Activated CD4-positive, alpha-beta T cell treated with anti-CD3 and anti-CD28 coated beads, Interleukin-2, amount 50 U/mL, for 1 hour (primary cell): ENCODE results near the gene HNRNPLL.
"Not testable (repeated sequence)": the region's sequence is repeated elsewhere in the genome, so short reads cannot be mapped to it uniquely, and the experiment has no call there.

Experiments
- DNase-seq: peaks from one replicate; pipeline ENCODE4 v3.0.0-alpha.2; 2020

Gene HNRNPLL

DNA sequence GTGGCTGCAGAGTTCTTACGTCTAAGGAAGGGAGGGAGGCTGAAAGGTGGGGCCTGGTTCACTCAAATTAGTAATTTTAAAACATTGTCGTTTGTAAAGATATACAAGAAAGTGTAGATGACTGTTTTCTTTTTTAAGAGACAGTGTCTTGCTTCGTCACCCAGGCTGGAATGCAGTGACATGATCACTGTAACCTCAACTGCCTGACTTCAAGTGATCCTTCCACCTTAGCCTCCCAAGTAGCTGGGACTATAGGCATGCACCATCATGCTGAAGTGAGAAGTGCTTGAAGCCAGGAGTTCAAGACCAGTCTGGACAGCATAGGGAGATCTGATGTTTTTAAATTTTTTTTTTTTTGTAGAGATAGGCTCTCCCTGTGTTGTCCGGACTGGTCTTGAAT, 52.9 kb downstream of the HNRNPLL start:
- no peak for DNase-seq

DNA sequence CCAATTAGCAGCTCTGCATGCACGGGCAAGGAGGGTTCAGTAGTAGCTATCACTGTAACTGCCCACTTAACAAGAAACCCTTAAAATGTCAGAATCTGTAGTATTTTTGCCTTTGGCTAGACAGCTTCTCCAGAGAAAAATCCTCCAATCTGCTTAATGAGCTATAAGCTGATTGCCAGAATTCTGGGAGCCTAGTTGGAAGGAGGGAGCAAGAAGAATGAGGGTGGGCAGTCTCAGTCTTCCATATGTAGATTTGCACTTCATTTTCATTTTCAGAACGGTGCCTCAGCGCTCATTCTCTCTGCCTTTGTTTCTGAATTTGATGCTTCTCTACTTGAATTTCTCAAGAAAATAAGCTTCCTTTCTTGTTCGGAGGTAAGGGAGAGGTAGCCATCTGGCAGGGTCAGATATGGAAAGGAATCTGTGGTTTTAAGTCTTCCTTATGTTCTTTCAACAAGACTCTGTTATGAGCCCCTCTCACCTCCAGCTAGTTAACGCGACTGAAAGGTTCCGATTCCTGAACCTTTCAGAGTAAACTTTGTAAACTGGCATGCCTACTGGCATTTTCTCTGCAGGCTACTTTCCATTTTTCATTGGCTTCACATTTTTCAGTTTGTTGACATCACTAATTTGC, 53.5 kb downstream of the HNRNPLL start:
- DNase-seq: no peak

DNA sequence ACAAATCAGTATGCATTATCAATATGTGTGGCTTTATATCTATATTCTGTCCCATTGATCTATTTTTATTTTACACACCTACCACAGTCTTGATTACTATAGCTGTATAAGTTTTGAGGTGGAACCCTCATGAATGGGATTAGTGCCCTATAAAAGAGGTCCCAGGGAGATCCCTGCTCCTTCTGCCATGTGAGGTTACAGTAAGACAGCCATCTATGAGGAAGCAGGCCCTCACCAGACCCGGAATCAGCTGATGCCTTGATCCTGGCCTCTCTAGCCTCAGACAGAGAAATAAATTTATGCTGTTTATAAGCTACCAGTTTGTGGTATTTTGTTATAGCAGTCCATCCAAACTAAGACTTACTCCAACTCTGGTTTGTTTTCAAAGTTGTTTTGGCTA, 54.9 kb downstream of the HNRNPLL start:
- no peak for DNase-seq

DNA sequence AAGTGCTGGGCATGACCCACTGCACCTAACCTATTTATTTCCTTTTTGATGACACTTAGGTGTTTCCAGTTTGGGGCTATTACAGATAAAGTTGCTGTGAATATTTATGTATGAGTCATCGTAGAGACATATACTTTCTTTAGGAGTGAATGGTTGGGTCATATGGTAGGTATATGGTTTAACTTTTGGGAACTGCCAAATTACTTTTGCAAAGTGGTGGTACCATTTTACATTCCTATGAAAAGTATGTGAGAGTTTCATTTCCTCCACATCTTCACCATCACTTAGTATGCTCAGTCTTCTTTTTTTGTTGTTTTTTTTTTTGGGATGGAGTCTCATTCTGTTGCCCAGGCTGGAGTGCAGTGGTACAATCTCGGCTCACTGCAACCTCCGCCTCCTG, 56.1 kb downstream of the HNRNPLL start:
- no peak for DNase-seq

DNA sequence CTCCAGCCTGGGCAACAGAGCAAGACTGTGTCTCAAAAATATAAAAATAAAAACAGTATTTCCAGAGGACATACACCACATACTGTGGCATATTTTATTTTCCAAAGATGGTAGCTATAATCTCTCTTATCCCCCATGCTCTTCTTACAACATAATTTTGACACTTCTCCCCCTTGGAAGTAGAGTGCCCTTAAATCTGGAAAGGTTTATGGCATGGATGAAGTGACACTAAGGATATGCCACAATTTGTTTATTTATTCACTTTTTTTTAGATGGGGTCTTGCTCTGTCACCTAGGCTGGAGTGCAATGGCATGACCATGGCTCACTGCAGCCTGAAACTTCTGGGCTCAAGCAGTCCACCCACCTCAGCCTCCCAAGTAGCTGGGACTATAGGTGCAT, 56.7 kb downstream of the HNRNPLL start:
- DNase-seq: no peak

DNA sequence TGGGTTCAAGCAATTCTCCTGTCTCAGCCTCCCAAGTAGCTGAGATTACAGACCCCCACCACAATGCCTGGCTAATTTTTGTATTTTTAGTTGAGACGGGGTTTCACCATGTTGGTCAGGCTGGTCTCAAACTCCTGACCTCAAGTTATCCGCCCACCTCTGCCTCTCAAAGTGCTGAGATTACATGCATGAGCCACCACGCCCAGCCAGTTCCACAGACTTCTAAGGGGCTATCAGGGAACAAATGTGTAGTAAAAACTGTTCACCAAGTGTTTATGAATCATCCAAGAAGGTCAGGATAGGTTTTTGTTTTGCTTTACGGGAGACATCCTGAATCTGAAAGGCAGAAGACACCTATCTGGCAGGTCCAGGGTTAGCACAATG, 60.5 kb downstream of the HNRNPLL start:
- DNase-seq: not testable (repeated sequence)

DNA sequence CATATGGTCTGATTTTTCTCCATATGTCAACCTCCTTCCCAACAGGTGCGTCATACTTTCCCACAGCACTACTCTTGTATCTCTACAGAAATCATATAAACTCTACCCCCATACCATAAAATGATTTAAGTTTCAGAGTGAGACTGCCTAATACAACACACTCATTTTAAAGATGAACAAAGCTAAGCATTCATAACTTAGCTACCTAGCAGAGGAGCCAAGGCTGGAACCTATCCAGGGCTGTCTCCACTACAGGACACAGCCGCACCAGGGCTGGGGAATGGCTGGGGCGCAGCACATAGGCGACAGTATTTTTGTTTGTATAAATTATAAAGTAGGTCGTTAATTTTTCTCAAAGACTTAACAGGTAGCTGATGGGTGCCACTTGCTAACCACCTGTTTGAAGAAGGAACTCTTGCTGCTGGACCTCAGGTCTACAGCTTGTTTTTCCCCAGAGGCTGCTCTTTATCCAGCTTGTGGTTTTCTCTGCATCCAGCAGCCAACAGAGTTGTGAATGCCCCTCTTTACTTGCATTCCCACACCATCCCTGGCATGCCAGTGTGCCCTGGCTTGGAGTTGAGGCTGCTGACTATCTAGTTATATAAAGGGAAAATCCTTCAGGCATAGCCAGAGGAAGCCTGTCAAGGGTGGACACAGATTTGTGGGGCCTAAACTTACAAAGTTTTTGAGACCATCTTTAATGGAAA, 62.0 kb downstream of the HNRNPLL start:
- no peak for DNase-seq

DNA sequence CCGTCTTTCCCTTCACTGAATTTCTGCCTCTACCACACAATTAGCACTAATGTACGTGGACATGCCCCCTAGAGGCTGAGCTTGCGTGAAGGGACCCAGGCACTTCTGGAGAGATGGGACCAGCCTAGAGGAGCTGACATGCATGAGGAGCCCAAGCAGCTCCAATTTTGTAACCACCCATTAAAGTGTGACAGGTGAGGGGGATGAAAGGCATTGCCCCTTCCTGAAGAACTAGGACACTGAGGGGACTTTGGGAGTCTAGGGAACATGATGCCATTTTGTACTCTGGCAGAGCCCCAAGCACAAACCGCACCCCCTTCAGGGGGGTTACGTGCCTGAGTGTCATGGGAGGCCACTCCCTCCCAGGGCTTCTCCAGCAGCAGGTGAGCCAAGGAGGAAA, 63.6 kb downstream of the HNRNPLL start:
- DNase-seq: no peak

DNA sequence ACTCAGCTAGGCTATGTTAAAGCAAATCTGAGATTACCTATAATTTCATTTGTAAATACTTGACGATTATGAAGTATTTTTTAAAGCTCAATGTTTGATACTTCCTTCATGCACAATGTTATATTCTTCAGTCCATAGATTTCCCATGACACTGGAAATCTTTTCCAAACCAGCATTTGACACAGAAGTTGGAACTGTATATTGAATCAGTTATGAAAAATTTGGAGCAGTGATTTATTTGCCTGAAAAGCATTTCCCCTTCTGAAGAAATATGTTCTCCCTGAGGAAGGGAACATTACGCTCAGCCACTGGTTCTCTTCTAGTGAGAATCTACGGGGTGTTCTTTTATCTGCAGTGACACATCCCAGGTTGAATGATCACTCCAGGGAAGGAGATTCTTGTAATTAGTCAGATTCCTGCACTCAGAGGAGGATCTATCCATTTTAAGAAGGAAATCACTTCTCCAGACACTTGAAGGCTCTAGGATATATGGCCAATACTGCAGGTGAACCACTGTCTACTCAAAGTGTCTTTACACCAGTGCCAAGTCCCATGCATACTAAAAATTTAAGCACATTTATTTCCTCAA, 64.7 kb downstream of the HNRNPLL start:
- no peak for DNase-seq

DNA sequence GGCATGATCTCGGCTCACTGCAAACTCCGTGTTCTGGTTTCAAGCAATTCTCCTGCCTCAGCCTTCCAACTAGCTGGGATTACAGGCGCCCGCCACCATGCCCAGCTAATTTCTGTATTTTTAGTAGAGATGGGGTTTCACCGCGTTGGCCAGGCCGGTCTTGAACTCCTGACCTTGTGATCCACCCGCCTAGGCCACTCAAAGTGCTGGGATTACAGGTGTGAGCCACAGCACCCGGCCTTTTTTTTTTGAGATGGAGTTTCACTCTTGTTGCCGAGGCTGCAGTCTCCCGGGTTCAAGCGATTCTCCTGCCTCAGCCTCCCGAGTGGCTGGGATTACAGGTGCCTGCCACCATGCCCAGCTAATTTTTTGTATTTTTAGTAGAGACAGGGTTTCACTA, 65.4 kb downstream of the HNRNPLL start:
- not testable (repeated sequence) for DNase-seq

DNA sequence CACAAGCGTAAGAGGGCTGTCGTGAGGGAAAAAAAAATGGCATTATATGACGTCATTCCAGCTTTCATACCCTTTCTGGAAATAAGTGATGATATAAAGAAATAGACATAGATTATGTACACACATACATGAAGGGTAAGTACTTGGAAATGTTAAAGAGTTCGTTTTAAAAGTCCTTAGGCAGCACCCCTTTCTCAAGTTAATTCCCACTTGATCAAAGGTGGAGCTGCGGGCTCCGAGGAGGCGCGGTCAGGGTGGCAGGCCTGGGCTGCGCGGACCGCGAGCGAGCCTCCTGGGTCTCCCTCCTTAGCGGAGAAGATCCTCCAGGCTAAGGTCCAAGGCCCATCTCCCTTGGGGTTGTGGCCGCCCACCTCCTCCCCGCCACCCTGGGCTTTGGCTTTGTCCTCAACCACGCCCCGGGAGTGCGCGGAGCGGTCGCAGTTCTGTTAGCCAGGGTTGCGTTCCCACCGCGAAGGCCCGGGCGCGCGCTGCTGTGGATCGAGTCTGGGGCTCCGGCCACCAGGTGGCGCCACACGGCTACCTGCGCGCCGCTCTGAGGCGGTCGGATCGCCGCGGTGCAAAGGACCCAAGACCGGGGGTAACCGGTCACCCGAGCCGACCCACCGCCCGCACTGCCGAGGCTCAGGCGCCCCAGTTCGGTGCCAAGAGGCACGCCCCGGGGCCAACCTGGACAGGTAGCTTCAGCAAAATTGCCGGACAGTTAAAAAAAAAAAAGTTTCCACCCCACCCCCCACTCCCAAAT, 66.8 kb downstream of the HNRNPLL start:
- peak; percentile 81 for DNase-seq

DNA sequence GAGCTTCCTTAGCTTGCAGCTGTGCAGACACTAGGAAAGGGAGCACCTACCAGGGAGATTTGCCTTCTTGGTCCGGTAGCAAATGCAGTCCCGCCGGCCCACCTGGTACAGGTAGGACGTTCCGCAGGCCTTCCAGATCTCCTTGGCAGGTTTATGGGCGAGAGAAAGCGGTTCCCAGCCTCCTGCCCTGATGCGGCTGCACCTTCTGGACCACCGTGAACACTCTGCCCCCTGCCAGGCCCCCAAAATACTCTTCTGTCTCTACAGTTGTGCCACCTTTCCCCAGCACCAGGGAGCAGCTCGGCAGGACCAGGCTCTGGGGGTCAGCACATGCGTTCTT, 67.4 kb downstream of the HNRNPLL start:
- no peak for DNase-seq

DNA sequence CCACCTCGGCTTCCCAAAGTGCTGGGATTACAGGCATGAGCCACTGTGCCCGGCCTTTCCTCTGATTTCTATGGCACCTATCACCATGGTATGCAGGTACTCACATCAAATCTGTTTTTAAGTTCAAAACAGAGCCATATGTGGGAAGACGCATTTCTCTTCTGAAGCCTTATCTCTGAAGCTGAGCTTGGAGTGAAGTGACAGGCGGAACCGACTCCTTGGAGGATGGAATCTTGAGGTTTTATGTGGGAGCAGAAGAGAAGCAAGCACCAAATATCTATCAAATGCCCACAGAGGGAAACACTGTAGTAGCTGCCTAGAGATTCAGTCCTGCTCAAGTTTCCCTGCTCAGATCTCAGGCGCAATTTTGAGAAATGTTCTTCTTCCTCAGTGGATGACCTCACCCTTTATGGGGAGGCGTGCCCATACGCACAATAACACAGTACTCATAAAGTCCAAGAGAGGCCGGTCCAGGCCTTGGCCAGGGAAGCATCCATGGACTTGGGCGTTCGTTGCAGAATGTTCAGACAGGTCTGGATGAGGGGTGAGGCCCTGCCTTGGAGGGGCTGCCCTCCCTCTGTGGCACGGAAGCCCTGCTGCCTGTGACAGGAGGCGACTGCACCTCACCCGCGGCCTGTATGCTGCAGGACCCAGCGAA, 67.9 kb downstream of the HNRNPLL start:
- DNase-seq: no peak

DNA sequence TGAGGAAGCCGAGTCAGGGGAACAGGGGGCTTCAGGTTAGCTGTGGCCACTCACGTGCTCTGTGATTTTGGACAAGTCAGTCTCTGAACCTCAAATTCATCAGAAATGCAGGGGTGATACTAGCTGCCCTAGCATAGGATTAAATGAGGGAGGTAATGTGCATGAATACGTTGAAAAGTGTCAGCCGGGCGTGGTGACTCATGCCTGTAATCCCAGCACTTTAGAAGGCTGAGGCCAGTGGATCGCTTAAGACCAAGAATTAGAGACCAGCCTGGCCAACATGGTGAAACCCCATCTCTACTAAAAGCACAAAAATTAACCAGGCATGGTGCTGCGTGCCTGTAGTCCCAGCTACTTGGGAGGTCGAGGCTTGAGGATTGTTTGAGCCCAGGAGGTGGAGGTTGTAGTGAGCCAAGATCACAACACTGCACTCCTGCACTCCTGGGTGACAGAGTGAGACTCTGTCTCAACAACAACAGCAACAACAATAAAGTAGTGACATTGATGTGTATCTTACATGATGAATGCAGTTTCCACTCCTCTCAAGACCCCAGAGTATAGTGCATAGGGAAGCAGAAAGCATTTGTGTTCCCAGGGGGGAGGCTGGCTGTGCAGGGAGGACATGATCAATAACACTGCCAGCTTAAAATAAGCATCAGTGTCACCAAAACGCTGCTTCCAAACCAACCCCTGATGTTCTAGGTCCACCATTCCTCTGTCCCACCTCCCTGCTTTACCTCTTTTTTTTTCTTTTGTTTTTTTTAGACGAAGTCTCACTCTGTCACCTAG, 68.8 kb downstream of the HNRNPLL start:
- DNase-seq: no peak

DNA sequence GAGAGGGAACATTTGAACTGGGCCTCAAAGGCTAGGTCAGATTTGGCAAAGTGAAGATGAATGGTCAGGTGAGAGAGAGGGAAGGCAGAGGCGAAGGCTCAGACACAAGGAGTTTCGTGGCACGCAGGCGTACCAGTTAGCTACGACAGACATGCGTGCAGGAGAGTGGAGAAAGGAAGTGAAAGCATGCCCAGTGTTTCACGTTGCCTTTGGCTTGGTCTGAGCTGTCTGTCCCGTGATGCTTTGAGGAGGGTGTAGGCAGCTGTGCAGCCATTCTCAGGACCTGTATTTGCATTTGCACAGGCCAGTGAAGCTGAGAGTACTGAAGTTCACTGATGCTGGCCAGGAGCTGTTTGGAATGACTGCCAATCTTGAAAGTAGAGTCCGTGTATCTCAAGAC, 69.5 kb downstream of the HNRNPLL start:
- DNase-seq: no peak

DNA sequence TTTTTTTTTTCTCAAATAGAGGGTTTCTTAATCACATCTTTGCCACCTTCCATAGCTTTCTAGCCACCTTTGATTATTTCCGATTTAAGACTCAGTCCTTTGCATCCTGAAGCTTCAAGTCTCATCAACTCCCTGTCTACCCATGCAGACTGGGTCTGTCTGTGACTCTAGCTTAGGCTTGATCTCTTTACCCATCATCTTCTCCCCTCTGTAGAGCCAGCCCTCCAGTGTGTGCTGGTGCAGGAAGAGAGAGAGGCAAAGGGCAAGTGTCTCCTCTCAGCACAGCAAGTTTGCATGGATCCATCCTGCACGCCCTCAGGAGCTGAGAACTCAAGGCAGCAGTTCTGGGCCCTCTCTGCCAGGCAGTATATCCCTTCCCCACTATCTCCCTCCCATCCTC, 70.4 kb downstream of the HNRNPLL start:
- DNase-seq: no peak

DNA sequence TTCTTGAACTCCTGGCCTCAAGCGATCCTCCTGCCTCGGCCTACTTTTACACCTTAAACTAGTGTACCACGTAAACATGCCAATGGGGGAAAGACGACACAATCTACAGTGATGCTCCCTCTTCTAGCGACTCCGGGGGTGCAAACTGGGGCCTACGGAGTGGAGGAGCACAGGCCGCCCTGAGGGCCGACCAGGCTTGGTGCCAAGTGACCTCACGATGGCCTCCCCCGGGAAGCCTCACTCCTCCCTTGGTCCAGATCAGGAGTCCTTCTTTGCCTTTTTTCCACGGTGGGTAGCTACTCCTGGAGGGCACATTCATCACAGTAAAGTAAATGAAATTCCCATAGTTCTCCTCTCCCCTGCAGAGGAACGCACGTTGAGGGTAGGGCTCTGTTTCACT, 73.5 kb downstream of the HNRNPLL start:
- no peak for DNase-seq

DNA sequence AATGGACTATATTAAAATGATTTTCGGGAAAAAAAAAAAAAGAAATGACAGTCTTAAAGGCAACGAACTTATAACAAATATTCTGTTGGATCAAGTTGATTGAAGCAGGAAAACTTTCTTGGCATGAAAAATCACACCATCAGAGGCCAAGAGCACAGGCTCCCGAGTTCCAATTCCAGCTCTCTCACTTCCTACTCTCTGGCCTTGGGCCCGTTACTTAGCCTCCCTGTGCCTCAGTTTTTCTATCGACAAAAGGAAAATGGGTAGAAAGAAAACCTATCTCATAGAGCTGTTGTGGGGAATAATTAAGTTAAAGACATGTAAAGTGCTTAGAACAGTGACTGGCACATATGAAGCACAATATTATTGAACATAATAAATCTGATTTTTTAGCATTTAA, 74.2 kb downstream of the HNRNPLL start:
- no peak for DNase-seq

DNA sequence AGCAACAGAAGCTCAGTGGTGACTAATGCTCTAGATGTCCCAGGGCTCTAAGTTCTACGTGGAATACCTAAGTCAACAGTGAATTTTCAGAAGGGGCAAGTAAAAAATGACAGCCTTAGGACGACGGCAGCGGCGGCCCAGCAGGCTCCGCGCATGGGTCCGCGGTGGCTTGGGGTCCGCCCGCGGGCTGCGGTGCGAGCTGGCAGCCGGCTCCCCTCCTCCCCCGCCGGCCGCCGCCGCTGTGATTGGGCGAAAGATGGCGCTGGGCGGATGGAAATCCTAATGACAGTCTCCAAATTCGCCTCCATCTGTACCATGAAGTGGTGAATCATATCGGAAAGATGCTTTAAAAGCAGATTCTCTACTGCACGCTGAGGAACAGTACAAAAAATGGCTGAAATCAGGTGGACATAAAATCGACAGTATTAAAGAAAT, 74.7 kb downstream of the HNRNPLL start:
- no peak for DNase-seq

DNA sequence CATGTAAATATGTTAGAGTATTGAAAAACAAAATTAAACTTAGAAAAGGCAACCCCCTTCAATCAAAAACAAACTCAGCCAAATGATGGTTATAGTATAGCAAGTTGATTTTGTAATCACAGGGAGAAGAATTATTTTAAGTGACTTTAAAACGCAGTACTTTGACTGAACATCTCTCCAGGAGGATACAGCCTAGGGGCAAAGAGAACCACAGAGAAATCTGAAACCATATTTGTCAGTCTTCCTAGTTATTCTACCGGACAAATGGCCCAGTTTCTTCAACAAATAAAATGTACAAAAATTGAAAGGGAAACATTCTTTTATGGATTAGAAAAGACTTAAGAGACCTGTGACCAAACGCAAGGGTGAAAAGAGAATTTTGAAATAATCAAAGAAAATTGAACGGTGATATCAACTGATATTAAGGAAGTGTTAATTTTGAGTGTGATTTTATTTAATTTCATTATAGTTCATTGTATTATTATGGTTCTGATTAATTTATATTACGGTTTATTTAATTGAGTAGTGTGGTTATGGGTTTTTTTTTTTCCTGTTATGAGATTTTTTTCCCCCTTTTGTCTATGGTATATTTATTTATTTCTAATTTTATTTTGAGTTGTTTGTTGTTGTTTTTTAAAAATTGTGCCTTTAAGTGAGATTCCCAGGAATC, 75.3 kb downstream of the HNRNPLL start:
- DNase-seq: no peak

DNA sequence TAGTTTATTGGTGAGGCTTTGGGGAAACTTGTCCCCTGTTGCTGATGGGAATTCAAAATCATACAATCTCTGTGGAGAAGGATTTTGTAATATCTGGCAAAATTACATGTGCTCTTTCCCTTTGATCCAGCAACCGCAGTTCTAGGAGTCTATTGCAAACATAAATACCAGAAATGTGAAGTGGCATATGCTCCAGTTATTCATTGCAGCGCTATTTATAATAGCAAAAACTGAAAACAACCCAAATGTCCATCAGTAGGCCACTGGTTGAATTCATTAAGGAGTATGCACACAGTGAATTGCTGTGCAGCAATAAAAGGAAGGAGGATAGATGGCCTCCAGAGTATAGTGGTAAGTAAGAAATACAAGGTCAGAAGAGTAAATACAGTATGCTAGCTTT, 76.5 kb downstream of the HNRNPLL start:
- no peak for DNase-seq

DNA sequence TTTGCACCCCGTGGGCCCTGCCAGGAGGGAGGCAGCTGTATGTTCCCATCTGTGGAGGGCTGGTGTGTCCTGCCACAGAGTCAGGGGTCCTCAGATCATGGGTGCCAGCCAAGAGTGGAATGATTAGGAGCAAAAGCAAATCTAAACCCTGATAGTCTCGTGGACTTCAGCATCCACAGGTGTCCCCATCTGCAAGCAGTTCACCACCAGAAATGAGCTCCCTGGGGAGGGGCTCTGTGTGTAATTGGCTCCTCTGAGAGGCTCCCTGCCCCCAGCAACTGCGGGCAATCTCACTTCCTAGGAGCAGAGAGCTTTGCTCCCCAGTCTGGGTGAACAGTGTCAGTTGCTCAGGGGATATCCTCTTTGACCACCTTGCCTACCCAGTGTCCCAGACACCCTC, 78.1 kb downstream of the HNRNPLL start:
- DNase-seq: no peak
